CD4-positive, alpha-beta T cell (primary cell): Measurements from ENCODE around the gene PDE3A. TPM values are rescaled to one million over a fixed set of nuclear protein-coding genes. Genes with fewer than 3 reads are reported as not detected.

ENCODE experiments used
- ATAC-seq: fragments of 200-7000 bp; cut with Tn5 transposase; one replicate; pipeline ENCODE4 v1.10.0; 2022; ENCODE audit warnings: mild to moderate bottlenecking; ENCODE audit not compliant: poor library complexity
- CTCF ChIA-PET: fragments of 350-600 bp; sonication (Branson Sonifier 250); formaldehyde crosslinking; loops from one replicate; lab custom pipeline; 2021; ENCODE audit warnings: antibody characterized with exemption, inconsistent platforms; lab: Charles Lee
- POLR2A ChIA-PET: fragments of 350-600 bp; sonication (Branson Sonifier 250); formaldehyde crosslinking; loops from one replicate; lab custom pipeline; 2021; ENCODE audit warnings: antibody characterized with exemption, inconsistent platforms; lab: Charles Lee
- DNase-seq, 14 experiments: peaks; one replicate each; pipeline ENCODE4 v3.0.0-alpha.2; 2013 to 2020; ENCODE audit warnings: mixed read lengths in 2 of 14
- H3K27ac ChIP-seq, 2 donors: one replicate each; pipeline versions ENCODE4 v1.5.1 to v1.7.0; 2013; ENCODE audit warnings: low read length in 2 of 2, low read depth in 1 of 2, mild to moderate bottlenecking in 1 of 2
- H3K27me3 ChIP-seq, 2 experiments: 1 replicate in 1 of 2; 2 replicates in 1 of 2; pipeline versions ENCODE4 v1.6.1 to v1.7.0; 2013; ENCODE audit warnings: low read length in 2 of 2, control low read depth in 1 of 2, mild to moderate bottlenecking in 1 of 2, moderate library complexity in 1 of 2; ENCODE audit not compliant: insufficient read depth in 2 of 2, control insufficient read depth in 1 of 2
- H3K36me3 ChIP-seq: one replicate; pipeline ENCODE4 v1.6.1; 2013; ENCODE audit warnings: low read length, control low read depth; ENCODE audit not compliant: insufficient read depth
- H3K4me1 ChIP-seq: one replicate; pipeline ENCODE4 v1.6.1; 2013; ENCODE audit warnings: low read length, control low read depth; ENCODE audit not compliant: insufficient read depth
- H3K4me3 ChIP-seq: one replicate; pipeline ENCODE4 v1.5.1; 2013; ENCODE audit warnings: mild to moderate bottlenecking, low read length, moderate library complexity
- H3K9me3 ChIP-seq, 2 experiments: 1 replicate in 1 of 2; 2 replicates in 1 of 2; pipeline versions ENCODE4 v1.6.1 to v1.7.0; 2013; ENCODE audit warnings: low read length in 2 of 2, mild to moderate bottlenecking in 2 of 2, control low read depth in 1 of 2, moderate library complexity in 1 of 2; ENCODE audit not compliant: control insufficient read depth in 1 of 2, insufficient read depth in 1 of 2
- H3K27ac Mint-ChIP-seq: one replicate; pipeline ENCODE4 v1.8.0; 2020; ENCODE audit warnings: mixed read lengths
- H3K27me3 Mint-ChIP-seq: one replicate; pipeline ENCODE4 v1.8.0; 2021; ENCODE audit warnings: mixed read lengths
- H3K36me3 Mint-ChIP-seq: one replicate; pipeline ENCODE4 v1.8.0; 2021; ENCODE audit warnings: low read depth, mixed read lengths
- H3K4me1 Mint-ChIP-seq: one replicate; pipeline ENCODE4 v1.8.0; 2021; ENCODE audit warnings: low read depth, mixed read lengths
- H3K4me3 Mint-ChIP-seq: one replicate; pipeline ENCODE4 v1.8.0; 2020; ENCODE audit warnings: mild to moderate bottlenecking, mixed read lengths
- H3K9me3 Mint-ChIP-seq: one replicate; pipeline ENCODE4 v1.8.0; 2020; ENCODE audit warnings: mixed read lengths
- intact Hi-C, 2 experiments: fragments of 100-400 bp; cut with DNase I in 1 of 2; cut with micrococcal nuclease in 1 of 2; formaldehyde crosslinking; loops; one replicate each; pipeline versions ENCODE4 v1.15.1 to v1.9.0; 2023 to 2025; cut with DNase I, micrococcal nuclease
- total RNA-seq, 174 experiments: library from RNA in 2 of 174; stranded (reverse) in 2 of 174; gene quantifications; one replicate each; pipeline ENCODE4 v1.2.3 and lab custom pipeline; 2021 to 2026
- TF ChIP-seq, protein P1 (sequence below): fragments of 200-600 bp; IDR thresholded peaks from one replicate; pipeline ENCODE4 v1.8.0; 2022; ENCODE audit warnings: antibody characterized with exemption, mild to moderate bottlenecking

The PDE3A gene
- total RNA-seq, 2 experiments from 2014 or later, result not detected

DNA sequence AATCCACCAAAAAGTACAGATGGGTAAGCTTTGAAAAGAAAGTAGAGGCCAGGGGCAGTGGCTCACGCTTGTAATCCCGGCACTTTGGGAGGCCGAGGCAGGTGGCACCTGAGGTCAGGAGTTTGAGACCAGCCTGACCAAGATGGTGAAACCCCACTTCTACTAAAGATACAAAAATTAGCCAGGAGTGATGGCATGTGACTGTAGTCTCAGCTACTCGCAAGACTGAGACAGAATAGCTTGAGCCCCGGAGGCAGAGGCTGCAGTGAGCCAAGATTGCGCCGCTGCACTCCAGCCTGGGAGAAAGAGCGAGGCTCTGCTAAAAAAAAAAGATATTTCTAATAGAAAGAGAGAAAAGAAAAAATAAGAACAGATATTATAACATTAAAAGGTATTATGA is 192.6 kb downstream of the PDE3A start:
- intact Hi-C loops, result no loop called here
- no peak for ATAC-seq
- TF ChIP-seq, protein P1, sequence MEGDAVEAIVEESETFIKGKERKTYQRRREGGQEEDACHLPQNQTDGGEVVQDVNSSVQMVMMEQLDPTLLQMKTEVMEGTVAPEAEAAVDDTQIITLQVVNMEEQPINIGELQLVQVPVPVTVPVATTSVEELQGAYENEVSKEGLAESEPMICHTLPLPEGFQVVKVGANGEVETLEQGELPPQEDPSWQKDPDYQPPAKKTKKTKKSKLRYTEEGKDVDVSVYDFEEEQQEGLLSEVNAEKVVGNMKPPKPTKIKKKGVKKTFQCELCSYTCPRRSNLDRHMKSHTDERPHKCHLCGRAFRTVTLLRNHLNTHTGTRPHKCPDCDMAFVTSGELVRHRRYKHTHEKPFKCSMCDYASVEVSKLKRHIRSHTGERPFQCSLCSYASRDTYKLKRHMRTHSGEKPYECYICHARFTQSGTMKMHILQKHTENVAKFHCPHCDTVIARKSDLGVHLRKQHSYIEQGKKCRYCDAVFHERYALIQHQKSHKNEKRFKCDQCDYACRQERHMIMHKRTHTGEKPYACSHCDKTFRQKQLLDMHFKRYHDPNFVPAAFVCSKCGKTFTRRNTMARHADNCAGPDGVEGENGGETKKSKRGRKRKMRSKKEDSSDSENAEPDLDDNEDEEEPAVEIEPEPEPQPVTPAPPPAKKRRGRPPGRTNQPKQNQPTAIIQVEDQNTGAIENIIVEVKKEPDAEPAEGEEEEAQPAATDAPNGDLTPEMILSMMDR, result no peak
- H3K4me1 ChIP-seq, result no peaks in the 10 kb centered on the region
- Mint-ChIP-seq H3K9me3 (no peaks in the 10 kb centered on the region), H3K27ac (no peak overlapping the region), H3K36me3 (no peaks in the 10 kb centered on the region), H3K4me1 (no peaks in the 10 kb centered on the region), H3K27me3 (no peaks in the 10 kb centered on the region), H3K4me3 (no peak overlapping the region)
- H3K27ac ChIP-seq, result no peak overlapping the region
- no peaks in the 10 kb centered on the region for H3K36me3 ChIP-seq
- no peaks in the 10 kb centered on the region for H3K27me3 ChIP-seq
- CTCF ChIA-PET, result no interaction called here
- no peak for DNase-seq
- POLR2A ChIA-PET, result no interaction called here
- no peak overlapping the region for H3K4me3 ChIP-seq
- H3K9me3 ChIP-seq, result peaks cover 0 to 5% of the 10 kb centered on the region in 2 experiments

DNA sequence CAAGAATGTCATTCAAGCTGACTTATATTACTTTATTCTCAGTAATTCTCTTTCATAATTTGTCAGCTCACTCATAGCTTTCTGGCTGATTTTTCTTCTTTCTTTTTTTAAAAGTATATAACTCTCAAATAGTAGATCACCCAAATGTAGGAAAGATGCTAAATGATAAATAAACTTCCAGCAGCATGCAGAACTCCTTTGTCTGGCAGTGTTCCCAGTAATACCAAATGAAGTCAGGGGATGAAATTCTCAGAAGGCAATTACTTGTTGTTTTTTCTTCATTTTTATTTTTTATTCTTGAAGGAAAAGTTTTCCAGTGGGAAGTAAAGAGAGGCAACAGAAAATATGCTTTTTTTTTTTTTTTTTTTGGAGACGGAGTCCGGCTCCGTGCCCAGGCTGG is 193.5 kb downstream of the PDE3A start:
- ATAC-seq (no peak), DNase-seq (no peak)
- Mint-ChIP-seq H3K4me3 (no peak overlapping the region), H3K27ac (no peak overlapping the region), H3K9me3 (no peaks in the 10 kb centered on the region), H3K36me3 (no peaks in the 10 kb centered on the region), H3K27me3 (no peaks in the 10 kb centered on the region), H3K4me1 (no peaks in the 10 kb centered on the region)
- H3K9me3 ChIP-seq, result peaks cover 0 to 5% of the 10 kb centered on the region in 2 experiments
- no peaks in the 10 kb centered on the region for H3K36me3 ChIP-seq
- CTCF ChIA-PET, result no interaction called here
- TF ChIP-seq, protein P1, result no peak
- H3K4me1 ChIP-seq, result no peaks in the 10 kb centered on the region
- no peak overlapping the region for H3K4me3 ChIP-seq
- no peaks in the 10 kb centered on the region for H3K27me3 ChIP-seq
- intact Hi-C loops, result no loop called here
- H3K27ac ChIP-seq, result no peak overlapping the region
- POLR2A ChIA-PET, result no interaction called here

DNA sequence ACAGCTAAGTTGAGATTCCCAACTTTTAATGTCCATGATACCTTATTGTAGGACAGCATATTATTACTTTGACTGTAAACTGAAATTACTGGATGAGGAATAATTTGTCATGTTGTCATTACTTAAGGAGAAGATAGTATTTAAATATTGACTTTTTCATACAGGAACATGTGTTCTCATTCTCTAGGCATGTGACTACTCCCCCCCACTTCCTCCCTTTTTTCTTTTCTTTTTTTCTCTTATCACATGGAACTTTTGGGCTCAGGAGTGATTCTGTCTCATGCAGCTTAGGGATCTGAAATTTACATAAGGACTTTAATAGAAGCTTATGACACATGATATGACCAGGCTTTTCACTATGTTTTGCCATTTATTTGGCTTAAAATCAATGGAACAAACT is 199.1 kb downstream of the PDE3A start:
- Histone ChIP-seq H3K4me1 (no peaks in the 10 kb centered on the region), H3K4me3 (no peak overlapping the region), H3K27me3 (no peaks in the 10 kb centered on the region), H3K27ac (no peak overlapping the region), H3K9me3 (no peaks in the 10 kb centered on the region), H3K36me3 (no peaks in the 10 kb centered on the region)
- ChIA-PET CTCF (no interaction called here), POLR2A (no interaction called here)
- no peaks in the 10 kb centered on the region for H3K9me3 Mint-ChIP-seq
- intact Hi-C loops, result no loop called here
- no peak overlapping the region for H3K4me3 Mint-ChIP-seq
- TF ChIP-seq, protein P1, result no peak
- H3K27me3 Mint-ChIP-seq, result no peaks in the 10 kb centered on the region
- DNase-seq, result no peak
- H3K36me3 Mint-ChIP-seq, result no peaks in the 10 kb centered on the region
- H3K27ac Mint-ChIP-seq, result no peak overlapping the region
- no peak for ATAC-seq
- no peaks in the 10 kb centered on the region for H3K4me1 Mint-ChIP-seq
